Motor neuron (in vitro differentiated cells): ENCODE data around the gene ORM2. TPM values are rescaled to one million over a fixed set of nuclear protein-coding genes. Genes with fewer than 3 reads are reported as not detected.
"Not testable (repeated sequence)": the region's sequence is repeated elsewhere in the genome, so short reads cannot be mapped to it uniquely, and the experiment has no call there.

ENCODE experiments used
- ATAC-seq, 8 experiments: fragments of 200-7000 bp; cut with Tn5 transposase; replicated peaks in 6 of 8; 2 replicates each; pipeline ENCODE4 v1.8.0; 2021; ENCODE audit warnings: mild to moderate bottlenecking in 8 of 8, moderate library complexity in 8 of 8
- H3K27ac ChIP-seq, 2 donors: fragments of 250-450 bp; sonication (Bioruptor Pico); 2 replicates each; pipeline ENCODE4 v1.9.0; 2021; ENCODE audit warnings: antibody characterized with exemption in 2 of 2, mild to moderate bottlenecking in 2 of 2, moderate library complexity in 1 of 2
- H3K4me1 ChIP-seq, 2 donors: fragments of 250-450 bp; sonication (Bioruptor Pico); replicated peaks in 1 of 2; 2 replicates each; pipeline ENCODE4 v1.6.1; 2021; ENCODE audit warnings: antibody characterized with exemption in 2 of 2, mild to moderate bottlenecking in 2 of 2, moderate library complexity in 1 of 2
- H3K4me3 ChIP-seq, 5 donors: fragments of 250-450 bp; sonication (Bioruptor Pico); 2 replicates each; pipeline ENCODE4 v1.9.0; 2021; ENCODE audit warnings: antibody characterized with exemption in 5 of 5, mild to moderate bottlenecking in 5 of 5, moderate library complexity in 4 of 5
- WGBS, 10 experiments: fragments of 450-650 bp; shearing (Covaris generic); methylation state at CpG; one replicate each; pipeline ENCODE4 v1.0.0; 2022; 5-methylcytosine and 5-hydroxymethylcytosine counted together
- in situ Hi-C, 9 experiments: fragments of 400-800 bp; cut with MboI; loops; one replicate each; pipeline ENCODE4 v1.15.0; 2021; ENCODE audit warnings: low sequenced_read_pairs in 9 of 9, low pct_unique_long_range_greater_than_20kb in 2 of 9; ENCODE audit not compliant: unreplicated experiment in 9 of 9
- total RNA-seq, 8 experiments: library from RNA; unstranded; fragments of 300-600 nt; gene quantifications; 2 replicates each; pipeline versions ENCODE4 v1.2.3 to v1.2.4, GENCODE V29; 2022

Gene ORM2
- total RNA-seq, 8 experiments from 2014 or later: 0.46 TPM; not detected in 7

DNA sequence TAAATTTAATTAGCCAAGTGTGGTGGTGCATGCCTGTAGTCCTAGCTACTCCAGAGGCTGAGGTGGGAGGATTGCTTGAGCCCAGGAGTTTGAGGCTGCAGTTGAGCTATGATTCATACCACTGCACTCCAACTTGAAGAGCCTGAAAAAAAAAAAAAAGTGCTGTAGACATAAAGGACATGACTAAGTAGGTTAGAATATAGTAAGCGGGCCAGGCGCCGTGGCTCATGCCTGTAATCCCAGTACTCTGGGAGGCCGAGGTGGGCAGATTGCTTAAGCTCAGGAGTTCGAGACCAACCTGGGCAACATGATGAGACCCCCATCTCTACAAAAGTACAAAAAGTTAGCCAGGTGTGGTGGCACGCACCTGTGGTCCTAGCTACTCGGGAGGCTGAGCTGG is 9.0 kb upstream of the ORM2 start:
- in situ Hi-C loops, ATAC-seq, H3K27ac ChIP-seq, H3K4me1 ChIP-seq, H3K4me3 ChIP-seq: not testable (repeated sequence)
- 0 to 100% (median 97%) methylated on average over 1 to 7 of the region's 7 CpGs for WGBS, 10 experiments

DNA sequence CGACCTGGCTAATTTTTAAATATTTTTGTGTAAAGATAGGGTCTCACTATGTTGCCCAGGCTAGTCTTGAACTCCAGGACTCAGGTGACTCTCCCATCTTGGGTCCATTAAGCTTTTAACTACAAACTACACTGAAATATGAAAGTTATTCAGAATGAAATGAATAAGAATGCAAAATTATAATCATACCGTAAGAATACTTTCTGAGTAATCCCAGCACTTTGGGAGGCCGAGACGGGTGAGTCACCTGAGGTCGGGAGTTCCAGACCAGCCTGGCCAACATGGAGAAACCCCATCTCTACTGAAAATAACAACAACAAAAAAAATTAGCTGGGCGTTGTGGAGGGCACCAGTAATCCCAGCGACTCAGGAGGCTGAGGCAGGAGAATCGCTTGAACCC is 7.9 kb upstream of the ORM2 start:
- in situ Hi-C loops: no loop called here
- Histone ChIP-seq H3K4me3 (no peak overlapping the region), H3K4me1 (peaks cover 2 to 4% of the 10 kb centered on the region in 2 donors), H3K27ac (no peak overlapping the region)
- no peak for ATAC-seq
- WGBS, 10 experiments: 25 to 100% (median 66%) methylated on average over 2 to 5 of the region's 8 CpGs; no CpG with 5 or more reads in 2 of the 10 experiments

DNA sequence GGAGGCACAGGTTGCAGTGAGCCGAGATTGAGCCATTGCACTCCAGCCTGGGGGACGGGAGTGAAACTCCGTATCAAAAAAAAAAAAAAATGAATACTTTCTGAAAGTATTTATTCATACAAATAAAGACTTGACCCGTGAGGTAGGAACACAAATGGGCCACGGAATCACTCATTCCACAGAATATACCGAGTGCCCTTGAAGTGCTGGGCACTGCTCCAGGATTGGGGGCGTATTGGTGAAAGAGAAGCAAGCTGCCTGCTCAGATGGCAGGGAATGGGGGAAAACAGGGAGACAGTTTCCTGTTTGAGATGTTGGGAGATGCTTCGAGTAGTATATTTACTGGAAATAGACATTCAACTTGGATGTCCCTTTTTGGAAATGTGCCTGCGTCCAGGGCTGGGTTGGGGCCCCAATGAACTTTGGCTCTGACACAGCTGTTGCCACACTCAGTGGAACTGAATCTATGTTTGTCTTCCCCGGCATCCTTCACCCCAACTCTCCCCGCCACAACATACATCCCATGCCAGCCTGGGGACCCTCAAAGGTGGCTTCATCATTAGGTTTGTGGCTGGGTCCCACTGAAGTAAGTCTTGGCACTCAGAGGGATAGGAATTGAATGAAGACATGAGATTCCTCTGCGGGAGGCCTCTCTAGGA is 7.4 kb upstream of the ORM2 start:
- in situ Hi-C loops, H3K4me1 ChIP-seq, ATAC-seq, H3K4me3 ChIP-seq, H3K27ac ChIP-seq: not testable (repeated sequence)
- 87 to 100% (median 92%) methylated on average over 2 to 5 of the region's 12 CpGs; no CpG with 5 or more reads in 4 of the 10 experiments for whole genome bisulfite sequencing, 10 experiments

GRCh38 chr9:114322831-114323531 is 6.7 kb upstream of the ORM2 start, which contains the start of gene ORM1:
Gene ORM1 (plus strand): TSS chr9:114323098. CDS start chr9:114323134, 36 bp downstream.
- H3K4me3 ChIP-seq, H3K4me1 ChIP-seq, H3K27ac ChIP-seq, in situ Hi-C loops: not testable (repeated sequence)
- no CpG with 5 or more reads among the region's 15 CpGs for WGBS, 10 experiments
- peak in 4 of 8 experiments; percentile 16 to 37 (median 32) for ATAC-seq

GRCh38 chr9:114323849-114324248 is 5.8 kb upstream of the ORM2 start:
- H3K4me1 ChIP-seq, H3K27ac ChIP-seq, in situ Hi-C loops, H3K4me3 ChIP-seq, ATAC-seq: not testable (repeated sequence)
- 68 to 90% (median 86%) methylated on average over 1 to 3 of the region's 6 CpGs; no CpG with 5 or more reads in 5 of the 10 experiments for WGBS, 10 experiments

GRCh38 chr9:114324492-114324891 is 5.2 kb upstream of the ORM2 start:
- Histone ChIP-seq H3K27ac (no peak overlapping the region), H3K4me3 (no peak overlapping the region), H3K4me1 (no peaks in the 10 kb centered on the region)
- no peak for ATAC-seq
- in situ Hi-C loops: no loop called here
- WGBS, 10 experiments: 40 to 80% (median 72%) methylated on average over 1 to 4 of the region's 8 CpGs; no CpG with 5 or more reads in 3 of the 10 experiments

DNA sequence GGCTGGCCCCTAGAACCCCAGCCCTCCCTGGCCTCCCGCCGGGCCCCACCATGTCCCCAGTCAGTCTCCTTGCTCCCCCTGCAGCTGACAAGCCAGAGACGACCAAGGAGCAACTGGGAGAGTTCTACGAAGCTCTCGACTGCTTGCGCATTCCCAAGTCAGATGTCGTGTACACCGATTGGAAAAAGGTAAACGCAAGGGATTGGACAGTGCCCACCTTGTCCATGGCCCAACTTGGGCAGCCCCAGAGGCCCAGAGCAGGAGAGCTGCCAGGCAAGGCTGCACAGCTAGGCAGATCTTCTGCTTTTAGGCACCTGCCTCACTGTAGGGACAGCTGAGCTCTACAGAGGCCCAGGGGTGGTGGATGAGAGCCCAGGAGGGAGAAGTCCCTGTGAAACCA is 4.7 kb upstream of the ORM2 start:
- H3K4me1 ChIP-seq, H3K27ac ChIP-seq, H3K4me3 ChIP-seq, in situ Hi-C loops: not testable (repeated sequence)
- WGBS, 10 experiments: no CpG with 5 or more reads among the region's 9 CpGs
- peak in 1 of 8 experiments; percentile 10 for ATAC-seq

DNA sequence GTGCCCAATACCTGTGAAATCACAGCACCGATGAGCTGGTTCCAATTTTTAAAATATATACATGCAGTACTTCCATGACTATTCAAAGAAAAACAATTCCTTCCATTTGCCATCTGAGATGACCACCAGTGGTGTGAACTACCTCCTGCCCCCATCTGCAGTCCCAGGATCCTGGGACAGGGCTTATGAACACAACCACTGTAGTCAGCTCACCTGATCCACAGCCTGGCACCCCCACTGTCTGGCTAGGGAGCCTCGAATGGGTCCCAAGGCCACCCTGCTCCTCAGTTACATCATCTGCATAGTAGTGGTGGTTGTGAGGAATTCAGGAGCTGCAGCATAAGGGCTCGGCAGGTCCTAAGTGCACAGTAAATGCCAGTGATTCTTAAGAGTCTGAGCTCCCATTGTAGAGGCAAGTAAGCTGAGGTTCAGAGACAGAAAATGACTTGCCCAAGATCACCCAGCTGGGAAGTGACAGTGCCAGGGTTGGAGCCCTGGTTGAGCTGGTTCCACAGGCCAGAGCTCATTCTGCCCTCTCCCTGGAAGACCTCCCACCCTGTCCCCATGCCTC is 3.9 kb upstream of the ORM2 start:
- in situ Hi-C loops, ATAC-seq, H3K4me3 ChIP-seq, H3K27ac ChIP-seq, H3K4me1 ChIP-seq: not testable (repeated sequence)
- WGBS, 10 experiments: 89% methylated on average over 1 of the region's 3 CpGs; no CpG with 5 or more reads in 9 of the 10 experiments

DNA sequence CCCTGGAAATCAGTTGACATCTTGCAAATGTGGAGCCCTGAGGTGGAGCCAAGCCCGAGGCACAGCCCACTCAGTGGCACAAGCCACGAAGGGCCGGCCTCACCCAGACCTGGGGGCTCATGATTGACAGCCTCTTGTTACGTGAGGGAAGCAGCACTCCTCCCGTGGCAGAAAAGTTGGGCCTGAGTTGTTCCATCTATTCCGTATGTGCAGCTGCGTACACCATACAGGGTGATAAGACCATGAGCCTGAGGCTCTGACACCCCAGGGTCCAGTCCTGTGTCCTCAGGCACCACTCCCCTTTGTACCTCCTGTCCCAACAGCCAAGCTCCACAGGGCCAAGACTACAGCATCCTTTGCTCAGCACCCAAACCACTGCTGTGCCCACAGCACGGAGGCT is 1.9 kb upstream of the ORM2 start:
- 100% methylated on average over 1 to 2 of the region's 8 CpGs; no CpG with 5 or more reads in 8 of the 10 experiments for WGBS, 10 experiments

DNA sequence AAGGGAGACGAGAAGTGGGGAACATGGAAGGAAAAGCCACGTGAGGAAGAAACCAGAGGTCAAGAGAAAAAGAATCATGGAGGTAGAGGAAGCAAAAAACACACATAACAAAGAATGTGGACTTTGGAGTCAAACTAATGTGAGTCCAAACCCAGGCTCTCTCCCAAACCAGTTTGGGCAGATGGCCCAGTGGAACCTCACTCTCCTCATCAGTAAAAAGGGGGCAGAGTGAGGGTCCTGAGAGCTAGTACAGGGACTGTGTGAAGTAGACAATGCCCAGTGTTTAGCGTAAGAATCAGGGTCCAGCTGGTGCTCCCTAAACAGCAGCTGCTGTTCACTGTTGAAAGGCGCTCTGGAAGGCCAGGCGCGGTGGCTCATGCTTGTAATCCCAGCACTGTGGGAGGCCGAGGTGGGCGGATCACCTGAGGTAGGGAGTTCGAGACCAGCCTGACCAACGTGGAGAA is 1.3 kb upstream of the ORM2 start:
- H3K27ac ChIP-seq, H3K4me3 ChIP-seq, in situ Hi-C loops, H3K4me1 ChIP-seq, ATAC-seq: not testable (repeated sequence)
- 29 to 100% (median 86%) methylated on average over 1 to 6 of the region's 10 CpGs; no CpG with 5 or more reads in 3 of the 10 experiments for WGBS, 10 experiments

More for the DNA sequence above, 1.9 kb upstream of the ORM2 start:
- ATAC-seq: no peak
- in situ Hi-C loops: no loop called here
- no peak overlapping the region for H3K27ac ChIP-seq
- H3K4me3 ChIP-seq: no peak overlapping the region
- H3K4me1 ChIP-seq: no peaks in the 10 kb centered on the region

- H3K4me1 ChIP-seq, ATAC-seq, in situ Hi-C loops, H3K4me3 ChIP-seq, H3K27ac ChIP-seq: not testable (repeated sequence)
- 54 to 100% (median 91%) methylated on average over 3 to 4 of the region's 12 CpGs; no CpG with 5 or more reads in 7 of the 10 experiments for WGBS, 10 experiments
These were observed 588 bp upstream of the ORM2 start for GRCh38 chr9:114328937-114329624.

DNA sequence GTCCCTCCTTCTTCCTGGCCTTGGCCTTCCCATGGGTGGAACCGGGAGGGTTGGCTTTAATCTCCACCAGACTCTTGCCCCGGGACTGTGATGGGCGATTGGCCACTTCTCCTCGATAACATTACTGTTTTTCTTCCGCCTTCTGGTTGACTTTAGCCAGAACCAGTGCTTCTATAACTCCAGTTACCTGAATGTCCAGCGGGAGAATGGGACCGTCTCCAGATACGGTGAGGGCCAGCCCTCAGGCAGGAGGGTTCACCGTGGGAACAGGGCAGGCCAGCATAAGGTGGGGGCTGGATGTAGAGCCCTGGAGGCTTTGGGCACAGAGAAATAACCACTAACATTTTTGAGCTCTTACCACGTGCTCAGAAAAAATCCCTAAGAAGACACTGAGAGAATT is 967 bp downstream of the ORM2 start:
- ATAC-seq: no peak
- 67 to 100% (median 81%) methylated on average over 1 to 5 of the region's 10 CpGs; no CpG with 5 or more reads in 5 of the 10 experiments for WGBS, 10 experiments
- no peak overlapping the region for H3K4me3 ChIP-seq
- no peaks in the 10 kb centered on the region for H3K4me1 ChIP-seq
- no peak overlapping the region for H3K27ac ChIP-seq
- in situ Hi-C loops: no loop called here
